Measurements from ENCODE around the gene SETD5. TPM values are rescaled to one million over a fixed set of nuclear protein-coding genes. Genes with fewer than 3 reads are reported as not detected.

Gene SETD5
- total and polyA plus RNA-seq, 2 of the 8 experiments (the other 6 are each of a cell fraction or from before 2014, with no cell fraction given): 108 to 234 TPM

- Histone ChIP-seq H2BK20ac (ENCODE audit: low read length) (no peak overlapping the region), H3K23ac (ENCODE audit: insufficient read length) (no peak overlapping the region), H2AK5ac (ENCODE audit: low read depth, low read length) (no peak overlapping the region), H3K4me1 (replicated peaks in 1 of 4; ENCODE audit: control insufficient read depth in 3 of 4, insufficient read depth in 4 of 4, low read length in 3 of 4) (0 out of 7 replicates have a peak, but pooled peaks cover 0 to 2% (median 0%) of the 10 kb centered on the region in 4 experiments), H2BK15ac (ENCODE audit: low read length) (no peak overlapping the region), H3K79me1 (ENCODE audit: low read depth, low read length) (no peaks in the 10 kb centered on the region), H3K27me3 (replicated peaks in 1 of 4; ENCODE audit: control insufficient read depth in 3 of 4, extremely low read depth in 1 of 4, insufficient read depth in 3 of 4, low read length in 3 of 4) (peaks cover 0 to 18% (median 6%) of the 10 kb centered on the region in 4 experiments; a peak in 4 of 7 replicates), H3K23me2 (ENCODE audit: low read depth, low read length) (no peaks in the 10 kb centered on the region), H3K56ac (replicated peaks; ENCODE audit: insufficient read length, low read depth, low read length) (no peak overlapping the region), H3K79me2 (ENCODE audit: control insufficient read depth in 1 of 2, insufficient read depth in 2 of 2, low read length in 2 of 2) (no peaks in the 10 kb centered on the region), H2BK120ac (replicated peaks; ENCODE audit: low read depth, low read length) (no peak overlapping the region), H4K8ac (ENCODE audit: extremely low read depth, insufficient read depth, low read length) (no peak overlapping the region), H4K5ac (ENCODE audit: insufficient read length, low read depth, low read length) (no peak overlapping the region), H3K4me2 (ENCODE audit: insufficient read depth in 1 of 2, low read depth in 2 of 2, low read length in 2 of 2) (no peak overlapping the region), H2AFZ (ENCODE audit: low read length) (no peak overlapping the region), H3K9ac (replicated peaks in 1 of 4; ENCODE audit: extremely low read depth in 1 of 4, low read depth in 3 of 4, low read length in 3 of 4) (no peak overlapping the region), H3K18ac (ENCODE audit: extremely low read depth, low read length) (no peak overlapping the region), H2BK5ac (ENCODE audit: low read depth, low read length) (no peak overlapping the region), H3K27ac (ENCODE audit: low read depth, low read length) (no peak overlapping the region), H2BK12ac (ENCODE audit: low read depth, low read length) (no peak overlapping the region), H3K9me3 (ENCODE audit: insufficient read depth in 2 of 2, low read depth in 1 of 2, low read length in 1 of 2) (no peaks in the 10 kb centered on the region), H4K91ac (replicated peaks; ENCODE audit: insufficient read length, low read length) (no peak overlapping the region), H3K4ac (replicated peaks; ENCODE audit: insufficient read length, low read depth, low read length) (no peak overlapping the region), H3K36me3 (ENCODE audit: control insufficient read depth in 2 of 4, insufficient read depth in 4 of 4, low read length in 3 of 4) (no peaks in the 10 kb centered on the region), H3K14ac (ENCODE audit: insufficient read length) (no peak overlapping the region), H3K4me3 (ENCODE audit: extremely low read depth in 1 of 4, insufficient read depth in 2 of 4, low read depth in 3 of 4, low read length in 4 of 4) (no peak overlapping the region), H4K20me1 (replicated peaks in 1 of 2; ENCODE audit: control insufficient read depth in 1 of 2, insufficient read depth in 2 of 2, low read length in 2 of 2) (peaks cover 4 to 9% of the 10 kb centered on the region in 2 experiments)
- WGBS, 2 experiments (ENCODE audit: extremely low coverage in 1 of 2, insufficient coverage in 1 of 2, insufficient read length in 1 of 2, insufficient replicate concordance in 2 of 2, low coverage in 1 of 2, low lambda C conversion rate in 2 of 2, missing lambda C conversion rate in 1 of 2): 78% methylated on average over 7 of the region's 7 CpGs; no CpG with 5 or more reads in 1 of the 2 experiments
- ChIA-PET POLR2A (ENCODE audit: partially characterized antibody) (interaction anchor here (1.2 kb wide), 1 partner anchor 129 kb away, joined by 3 read pairs; no protein-coding TSS in a partner anchor), CTCF (ENCODE audit: partially characterized antibody) (interaction anchor here (4.2 kb wide), 1 partner anchor 10 kb away, joined by 30 read pairs; no protein-coding TSS in a partner anchor)
- FAIRE-seq: no peak
- no peak for DNase-seq (ENCODE audit: low read depth in 1 of 2, low spot score in 2 of 2)
- TF ChIP-seq RNF2 (IDR thresholded peaks at IDR 0.05; ENCODE audit: borderline replicate concordance, low read depth, low read length, missing control alignments, poor library complexity, severe bottlenecking): no peak
Observed at GRCh38 chr3:9512456-9513045, 115.1 kb downstream of the SETD5 start.

Data from H1 (cell line).